Erythroblast (primary cell): ENCODE measurements around the gene NPC1L1.

Experiments
- GATA1 ChIP-seq: IDR thresholded peaks from 2 replicates; pipeline ENCODE4 v1.6.1; 2011; ENCODE audit warnings: low read depth, mild to moderate bottlenecking, control low read depth, low read length, moderate library complexity
- POLR2A ChIP-seq: IDR thresholded peaks from 2 replicates; pipeline ENCODE4 v1.6.1; 2011; ENCODE audit warnings: mild to moderate bottlenecking, low read length

- TF ChIP-seq POLR2A (no peak), GATA1 (no peak)
Observed at GRCh38 chr7:44537442-44537841, 3.7 kb downstream of the NPC1L1 start.
